ENCODE data around the gene PRDM16. TPM values are rescaled to one million over a fixed set of nuclear protein-coding genes. Genes with fewer than 3 reads are reported as not detected.

PRDM16 gene
- total RNA-seq, 1 experiment from 2014 or later: 0.17 TPM

DNA sequence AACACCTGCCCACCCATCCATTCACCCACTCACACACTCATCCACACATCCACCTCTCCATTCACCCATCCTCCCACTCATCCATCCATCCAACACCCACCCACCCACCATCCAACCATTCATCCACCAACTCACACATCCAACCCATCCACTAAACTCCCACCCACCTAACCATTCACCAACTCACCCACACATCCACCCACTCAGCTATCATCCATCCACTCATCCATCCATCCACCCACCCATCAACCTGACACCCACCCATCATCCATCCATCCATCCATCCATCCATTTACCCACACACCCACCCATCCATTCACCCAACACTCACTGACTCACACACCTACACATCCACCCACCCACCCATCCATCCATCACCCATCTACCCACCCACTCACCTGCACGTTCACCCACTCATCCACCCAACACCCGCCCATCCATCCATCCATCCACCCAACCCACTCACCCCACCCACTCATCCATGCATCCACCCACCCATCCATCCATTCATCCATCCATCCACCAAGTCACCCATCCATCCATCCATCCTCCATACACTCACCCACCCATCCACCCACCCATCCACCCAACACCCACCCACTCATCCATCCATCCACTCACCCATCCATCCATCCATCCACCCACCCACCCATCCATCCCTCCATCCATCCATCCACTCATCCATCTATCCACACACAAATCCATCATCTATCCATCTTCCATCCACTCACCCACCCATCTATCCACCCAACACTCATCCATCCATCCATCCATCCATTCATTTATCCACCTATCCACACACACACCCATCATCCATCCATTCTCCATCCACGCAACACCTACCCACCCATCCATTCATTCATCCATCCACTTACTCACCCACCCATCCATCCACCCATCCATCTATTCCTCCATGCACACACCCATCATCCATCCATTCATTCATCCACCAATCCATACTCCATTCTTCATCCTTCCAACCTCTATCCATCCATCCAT is 17.4 kb upstream of the PRDM16 start:
- 100% methylated on average over 2 of the region's 3 CpGs for WGBS (ENCODE audit: extremely low coverage, insufficient read length, low lambda C conversion rate)
- no peaks in the 10 kb centered on the region for H3K4me1 Mint-ChIP-seq

More for the DNA sequence above, 17.4 kb upstream of the PRDM16 start:
- no peak overlapping the region for H3K9ac ChIP-seq (ENCODE audit: extremely low read depth, insufficient read length, low read length)
- peaks cover 18% of the 10 kb centered on the region for H3K27me3 Mint-ChIP-seq (ENCODE audit: low read depth)
- no peak overlapping the region for H2BK5ac ChIP-seq (ENCODE audit: insufficient read length, low read length)
- no peak overlapping the region for H4K5ac ChIP-seq (ENCODE audit: insufficient read length, low read depth, low read length)
- peaks cover 4 to 45% of the 10 kb centered on the region in 2 experiments for H3K9me3 Mint-ChIP-seq
- no peak overlapping the region for H3K56ac ChIP-seq (ENCODE audit: insufficient read length, low read depth, low read length)
- no peaks in the 10 kb centered on the region for H3K27me3 ChIP-seq (ENCODE audit: insufficient read depth, low read length)
- no peak overlapping the region for H2AFZ ChIP-seq (ENCODE audit: low read length)
- no peaks in the 10 kb centered on the region for H3K79me1 ChIP-seq (ENCODE audit: insufficient read depth, low read depth, low read length, poor library complexity, severe bottlenecking)
- no peak overlapping the region for H3T11ph ChIP-seq (ENCODE audit: low read length)
- no peaks in the 10 kb centered on the region for H4K20me1 ChIP-seq (ENCODE audit: control insufficient read depth, insufficient read depth, insufficient read length)
- no peak overlapping the region for H4K91ac ChIP-seq (ENCODE audit: insufficient read length, low read depth, low read length)
- no peak overlapping the region; a peak in 1 of 5 replicates for H3K4me3 Mint-ChIP-seq
- peak; percentile 4 for DNase-seq
- H3K36me3 Mint-ChIP-seq (ENCODE audit: insufficient read depth in 1 of 3, low read depth in 3 of 3): peaks cover 0 to 5% (median 0%) of the 10 kb centered on the region in 3 experiments; a peak in 3 of 7 replicates
- H2BK12ac ChIP-seq (ENCODE audit: insufficient read length, low read depth, low read length): no peak overlapping the region
- no peak overlapping the region for H2BK120ac ChIP-seq (ENCODE audit: low read depth, low read length, poor library complexity, severe bottlenecking)
- H2AK5ac ChIP-seq (ENCODE audit: insufficient read length, low read length): no peak overlapping the region
- H3K79me2 ChIP-seq (ENCODE audit: insufficient read depth, low read length): no peaks in the 10 kb centered on the region
- H3K23me2 ChIP-seq (ENCODE audit: insufficient read length, low read depth, low read length, poor library complexity, severe bottlenecking): no peaks in the 10 kb centered on the region
- H4K8ac ChIP-seq (replicated peaks; ENCODE audit: insufficient read length, low read depth, low read length): no peak overlapping the region
- H3K27ac ChIP-seq (ENCODE audit: insufficient read length, low read depth, low read length): no peak overlapping the region
- no peak overlapping the region for H3K4ac ChIP-seq (ENCODE audit: low read depth, low read length)
- no peak overlapping the region for H3K27ac Mint-ChIP-seq
- no peaks in the 10 kb centered on the region for H3K4me1 ChIP-seq (ENCODE audit: insufficient read depth, low read length)
- no peak overlapping the region for H3K14ac ChIP-seq (ENCODE audit: insufficient read depth, low read length)
- no peak overlapping the region for H3K23ac ChIP-seq (ENCODE audit: insufficient read length, low read depth, low read length)
- no peak overlapping the region for H2BK15ac ChIP-seq (ENCODE audit: low read depth, low read length)
- H2BK20ac ChIP-seq (ENCODE audit: low read depth, low read length, poor library complexity, severe bottlenecking): no peak overlapping the region
- peaks cover 8% of the 10 kb centered on the region for H3K9me3 ChIP-seq (ENCODE audit: control insufficient read depth, low read depth, low read length)
- TF ChIP-seq, protein P1, sequence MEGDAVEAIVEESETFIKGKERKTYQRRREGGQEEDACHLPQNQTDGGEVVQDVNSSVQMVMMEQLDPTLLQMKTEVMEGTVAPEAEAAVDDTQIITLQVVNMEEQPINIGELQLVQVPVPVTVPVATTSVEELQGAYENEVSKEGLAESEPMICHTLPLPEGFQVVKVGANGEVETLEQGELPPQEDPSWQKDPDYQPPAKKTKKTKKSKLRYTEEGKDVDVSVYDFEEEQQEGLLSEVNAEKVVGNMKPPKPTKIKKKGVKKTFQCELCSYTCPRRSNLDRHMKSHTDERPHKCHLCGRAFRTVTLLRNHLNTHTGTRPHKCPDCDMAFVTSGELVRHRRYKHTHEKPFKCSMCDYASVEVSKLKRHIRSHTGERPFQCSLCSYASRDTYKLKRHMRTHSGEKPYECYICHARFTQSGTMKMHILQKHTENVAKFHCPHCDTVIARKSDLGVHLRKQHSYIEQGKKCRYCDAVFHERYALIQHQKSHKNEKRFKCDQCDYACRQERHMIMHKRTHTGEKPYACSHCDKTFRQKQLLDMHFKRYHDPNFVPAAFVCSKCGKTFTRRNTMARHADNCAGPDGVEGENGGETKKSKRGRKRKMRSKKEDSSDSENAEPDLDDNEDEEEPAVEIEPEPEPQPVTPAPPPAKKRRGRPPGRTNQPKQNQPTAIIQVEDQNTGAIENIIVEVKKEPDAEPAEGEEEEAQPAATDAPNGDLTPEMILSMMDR (conservative IDR thresholded peaks at IDR 0.05): no peak
- H3K4me2 ChIP-seq (ENCODE audit: insufficient read depth, insufficient read length, low read length): no peak overlapping the region
- H3K18ac ChIP-seq (ENCODE audit: insufficient read length, low read depth, low read length): no peak overlapping the region

Data from H9 (cell line).